GM12873 (cell line): ENCODE data around the gene IQSEC1.

ENCODE experiments used
- TF ChIP-seq, protein P1 (sequence below): IDR thresholded peaks from 2 replicates; pipeline ENCODE4 v1.5.1; 2012; ENCODE audit warnings: low read depth, mild to moderate bottlenecking, moderate library complexity, low read length, control low read depth; ENCODE audit not compliant: insufficient read depth; ENCODE audit errors: missing control alignments

The IQSEC1 gene

DNA sequence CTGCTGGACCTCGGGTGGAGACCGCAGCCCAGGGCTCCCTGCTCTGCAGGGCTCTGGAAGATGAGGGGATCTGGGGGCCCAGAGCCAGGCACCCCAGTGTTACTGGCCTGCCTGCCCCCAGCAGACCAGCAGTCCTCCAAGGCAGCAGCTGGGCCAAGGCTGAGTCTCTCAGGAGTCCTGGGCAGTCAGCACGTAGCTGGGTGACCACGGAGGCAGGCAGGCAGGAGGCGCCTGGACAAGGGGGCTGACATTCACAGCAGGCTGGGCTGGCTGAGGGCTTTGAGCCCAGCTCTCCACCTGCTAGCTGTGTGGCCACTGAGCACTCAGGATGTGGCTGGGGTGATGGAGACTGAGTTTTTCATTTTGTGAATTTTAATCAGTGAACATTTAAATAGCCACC lies 67.9 kb downstream of the IQSEC1 start:
- TF ChIP-seq, protein P1, sequence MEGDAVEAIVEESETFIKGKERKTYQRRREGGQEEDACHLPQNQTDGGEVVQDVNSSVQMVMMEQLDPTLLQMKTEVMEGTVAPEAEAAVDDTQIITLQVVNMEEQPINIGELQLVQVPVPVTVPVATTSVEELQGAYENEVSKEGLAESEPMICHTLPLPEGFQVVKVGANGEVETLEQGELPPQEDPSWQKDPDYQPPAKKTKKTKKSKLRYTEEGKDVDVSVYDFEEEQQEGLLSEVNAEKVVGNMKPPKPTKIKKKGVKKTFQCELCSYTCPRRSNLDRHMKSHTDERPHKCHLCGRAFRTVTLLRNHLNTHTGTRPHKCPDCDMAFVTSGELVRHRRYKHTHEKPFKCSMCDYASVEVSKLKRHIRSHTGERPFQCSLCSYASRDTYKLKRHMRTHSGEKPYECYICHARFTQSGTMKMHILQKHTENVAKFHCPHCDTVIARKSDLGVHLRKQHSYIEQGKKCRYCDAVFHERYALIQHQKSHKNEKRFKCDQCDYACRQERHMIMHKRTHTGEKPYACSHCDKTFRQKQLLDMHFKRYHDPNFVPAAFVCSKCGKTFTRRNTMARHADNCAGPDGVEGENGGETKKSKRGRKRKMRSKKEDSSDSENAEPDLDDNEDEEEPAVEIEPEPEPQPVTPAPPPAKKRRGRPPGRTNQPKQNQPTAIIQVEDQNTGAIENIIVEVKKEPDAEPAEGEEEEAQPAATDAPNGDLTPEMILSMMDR, result no peak

DNA sequence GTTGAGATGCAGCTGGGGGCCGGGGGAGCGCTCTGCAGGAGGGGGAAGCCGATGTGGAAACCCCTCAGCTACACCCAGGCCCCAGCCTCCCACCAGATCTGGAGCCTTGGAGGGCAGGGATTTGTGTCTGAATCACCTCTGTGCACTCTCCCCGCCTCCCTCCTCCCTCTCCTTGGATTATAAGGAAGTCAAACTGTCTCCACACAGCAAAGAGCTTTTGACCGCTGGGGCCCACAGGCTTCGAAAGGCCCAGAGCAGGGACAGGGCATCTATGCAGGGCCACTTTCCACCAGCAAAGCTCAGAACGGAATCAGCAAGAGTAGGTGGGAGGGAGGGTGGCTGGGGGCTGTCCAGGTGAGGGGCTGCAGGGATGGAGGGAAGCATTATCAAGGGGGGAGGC lies 68.9 kb downstream of the IQSEC1 start:
- TF ChIP-seq, protein P1, result no peak

DNA sequence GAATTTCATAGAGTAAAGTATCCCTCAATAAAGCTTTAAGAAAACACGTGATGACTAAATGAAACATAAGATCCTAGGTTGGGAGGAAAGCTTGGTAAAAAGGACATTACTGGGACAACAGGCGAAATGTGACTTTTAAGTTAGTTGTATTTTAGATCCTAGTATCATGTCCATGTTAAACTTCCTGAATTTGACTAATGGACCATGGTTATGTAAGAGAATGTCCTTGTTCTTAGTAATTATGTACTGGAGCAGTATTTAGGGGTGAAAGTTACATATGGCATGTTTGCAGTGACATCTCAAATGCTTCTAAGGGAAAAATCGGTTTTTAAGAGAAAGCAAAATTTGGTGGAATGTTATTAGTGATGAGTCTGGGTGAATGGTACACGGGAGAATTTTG lies 69.6 kb downstream of the IQSEC1 start:
- TF ChIP-seq, protein P1, result no peak

DNA sequence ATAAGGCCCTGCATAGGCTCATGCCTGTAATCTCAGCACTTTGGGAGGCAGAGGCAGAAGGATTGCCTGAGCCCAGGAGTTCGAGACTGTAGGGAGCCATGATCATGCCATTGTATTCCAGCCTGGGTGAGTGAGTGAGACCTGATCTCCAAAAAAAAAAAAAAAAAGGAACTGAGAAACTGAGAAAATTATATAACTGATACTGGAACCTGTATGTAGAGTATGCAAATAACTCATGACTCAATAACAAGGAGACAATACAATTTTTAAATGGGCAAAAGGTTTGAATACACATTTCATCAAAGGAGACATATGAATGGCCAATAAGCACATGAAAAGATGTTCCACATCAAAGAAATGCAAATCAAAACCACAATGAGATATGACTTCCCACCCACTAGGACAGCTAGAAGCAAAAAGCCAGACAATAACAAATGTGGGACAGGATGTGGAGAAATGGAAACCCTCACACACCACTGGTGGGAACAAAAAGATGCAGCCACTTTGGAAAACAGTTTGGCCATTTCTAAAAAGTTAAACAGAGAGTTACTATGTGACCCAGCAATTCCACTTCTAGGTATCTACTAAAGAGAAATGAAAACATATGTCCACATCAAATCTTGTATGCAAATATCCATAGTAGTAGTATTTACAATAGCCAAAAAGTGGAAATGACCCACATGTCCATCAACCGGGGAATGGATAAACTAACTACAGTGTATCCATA lies 70.7 kb downstream of the IQSEC1 start:
- TF ChIP-seq, protein P1, result no peak

DNA sequence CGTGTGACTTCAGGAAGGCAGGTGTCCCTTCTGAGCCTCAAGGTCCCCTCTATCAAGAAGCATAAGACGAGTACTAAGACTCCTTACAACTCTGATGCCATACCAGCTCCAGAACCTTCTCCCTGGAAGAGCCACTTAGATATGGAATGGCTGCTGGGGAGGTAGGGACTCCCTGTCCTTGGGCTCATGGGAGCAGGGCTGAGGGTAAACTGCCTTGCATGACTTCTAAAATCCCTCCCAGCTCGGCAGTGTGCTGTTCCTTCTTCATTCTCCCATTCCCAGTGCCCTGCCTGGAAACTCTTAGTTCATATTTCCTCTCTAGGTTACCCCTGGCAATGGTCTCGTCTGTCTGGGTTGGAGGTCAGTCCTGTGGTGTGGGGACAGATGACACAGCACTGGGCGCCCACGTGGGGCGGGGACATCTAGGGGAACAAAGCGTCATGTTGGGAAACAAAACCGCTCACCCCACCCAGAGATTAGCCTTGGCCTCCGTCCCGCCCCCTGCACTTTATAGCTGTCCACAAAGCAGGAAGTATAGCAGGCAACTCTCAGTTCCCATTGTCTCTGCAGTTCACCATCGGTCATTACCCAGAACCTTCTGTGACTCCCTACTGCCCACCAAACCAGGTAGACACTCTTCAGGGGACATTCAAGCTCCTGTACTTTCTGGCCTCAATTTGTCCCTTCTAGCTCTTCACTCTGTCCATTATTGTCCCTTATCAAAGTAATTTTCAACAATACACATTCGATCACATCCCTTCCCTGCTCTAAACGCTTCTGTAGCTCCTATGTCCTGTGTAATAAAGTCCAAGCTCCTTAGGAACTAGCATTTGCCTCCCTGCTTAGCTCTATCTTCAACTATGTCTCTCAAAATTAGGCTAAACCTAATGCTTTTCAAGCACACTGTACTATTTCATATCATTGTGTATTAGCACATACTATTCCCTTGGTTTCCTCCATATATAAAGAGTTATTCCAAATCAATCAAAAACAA lies 73.8 kb downstream of the IQSEC1 start:
- TF ChIP-seq, protein P1, result no peak

DNA sequence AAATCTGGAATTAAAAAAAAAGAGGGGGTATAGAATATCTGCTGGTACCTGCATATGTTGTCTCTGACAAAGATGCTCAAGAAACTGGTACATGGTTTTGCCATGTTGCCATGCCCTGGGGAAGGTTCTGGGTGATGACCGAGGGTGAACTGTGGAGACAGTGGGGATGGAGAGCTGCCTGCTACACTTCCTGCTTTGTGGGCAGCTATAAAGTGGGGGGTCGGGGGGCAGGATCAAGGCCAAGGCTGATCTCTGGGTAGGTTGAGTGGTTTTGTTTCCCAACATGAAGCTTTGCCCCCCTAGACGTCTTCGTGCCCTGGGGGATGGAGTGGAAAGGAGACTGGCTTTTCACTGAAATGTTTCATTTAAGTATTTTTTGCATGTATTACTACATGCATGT lies 74.6 kb downstream of the IQSEC1 start:
- TF ChIP-seq, protein P1, result no peak

DNA sequence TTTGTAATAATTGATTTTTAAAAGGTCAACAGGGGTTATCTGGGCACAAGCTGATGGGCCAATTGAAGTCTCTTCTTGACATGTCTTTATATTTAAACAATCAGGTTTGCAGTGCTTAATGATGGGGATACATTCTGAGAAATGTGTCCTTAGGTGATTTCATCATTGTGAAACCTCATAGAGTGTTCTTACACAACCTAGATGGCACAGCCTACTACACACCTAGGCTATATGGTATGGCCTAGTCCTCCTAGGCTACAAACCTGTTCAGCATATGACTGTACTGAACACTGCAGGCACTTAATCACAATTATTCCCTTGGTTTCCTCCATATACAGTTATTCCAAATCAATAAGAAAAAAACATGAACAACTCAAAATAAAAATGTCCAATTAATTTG lies 75.8 kb downstream of the IQSEC1 start:
- TF ChIP-seq, protein P1, result no peak
